Stimulated activated naive CD8-positive, alpha-beta T cell treated with anti-CD3 and anti-CD28 coated beads, Interleukin-15, Interleukin-2, amounts not matched to agents 100 ng/mL and 50 ng/mL, for 24 hours (primary cell): ENCODE measurements around the gene WDHD1.
"Not testable (repeated sequence)": the region's sequence is repeated elsewhere in the genome, so short reads cannot be mapped to it uniquely, and the experiment has no call there.

Source experiments
- H3K27ac Mint-ChIP-seq: one replicate; pipeline ENCODE4 v1.8.0; 2021; ENCODE audit warnings: mild to moderate bottlenecking, mixed read lengths
- H3K27me3 Mint-ChIP-seq: one replicate; pipeline ENCODE4 v1.8.0; 2021; ENCODE audit warnings: mixed read lengths
- H3K36me3 Mint-ChIP-seq: one replicate; pipeline ENCODE4 v1.8.0; 2021; ENCODE audit warnings: low read depth, mixed read lengths
- H3K4me1 Mint-ChIP-seq: one replicate; pipeline ENCODE4 v1.8.0; 2021; ENCODE audit warnings: low read depth, mixed read lengths
- H3K4me3 Mint-ChIP-seq: one replicate; pipeline ENCODE4 v1.8.0; 2021; ENCODE audit warnings: mild to moderate bottlenecking, mixed read lengths
- H3K9me3 Mint-ChIP-seq: one replicate; pipeline ENCODE4 v1.8.0; 2021; ENCODE audit warnings: mixed read lengths

The WDHD1 gene

GRCh38 chr14:54947230-54947629 is 79.7 kb downstream of the WDHD1 start:
- H3K27me3 Mint-ChIP-seq: no peaks in the 10 kb centered on the region
- H3K4me1 Mint-ChIP-seq: no peaks in the 10 kb centered on the region
- H3K36me3 Mint-ChIP-seq: peaks cover 55% of the 10 kb centered on the region
- H3K4me3 Mint-ChIP-seq: no peak overlapping the region
- H3K27ac Mint-ChIP-seq: no peak overlapping the region
- peaks cover 6% of the 10 kb centered on the region for H3K9me3 Mint-ChIP-seq

GRCh38 chr14:54946500-54946899 is 80.4 kb downstream of the WDHD1 start:
- no peak overlapping the region for H3K4me3 Mint-ChIP-seq
- H3K9me3 Mint-ChIP-seq: peaks cover 6% of the 10 kb centered on the region
- H3K4me1 Mint-ChIP-seq: no peaks in the 10 kb centered on the region
- peaks cover 56% of the 10 kb centered on the region for H3K36me3 Mint-ChIP-seq
- no peak overlapping the region for H3K27ac Mint-ChIP-seq
- H3K27me3 Mint-ChIP-seq: no peaks in the 10 kb centered on the region

GRCh38 chr14:54944737-54945391 is 82.0 kb downstream of the WDHD1 start:
- peaks cover 4% of the 10 kb centered on the region for H3K9me3 Mint-ChIP-seq
- no peaks in the 10 kb centered on the region for H3K4me1 Mint-ChIP-seq
- no peaks in the 10 kb centered on the region for H3K27me3 Mint-ChIP-seq
- H3K36me3 Mint-ChIP-seq: peaks cover 61% of the 10 kb centered on the region
- no peak overlapping the region for H3K27ac Mint-ChIP-seq
- no peak overlapping the region for H3K4me3 Mint-ChIP-seq

GRCh38 chr14:54942913-54943312 is 84.0 kb downstream of the WDHD1 start:
- Mint-ChIP-seq H3K27ac (no peak overlapping the region), H3K27me3 (no peaks in the 10 kb centered on the region), H3K4me1 (no peaks in the 10 kb centered on the region), H3K4me3 (no peak overlapping the region), H3K9me3 (no peaks in the 10 kb centered on the region), H3K36me3 (peaks cover 46% of the 10 kb centered on the region)

DNA sequence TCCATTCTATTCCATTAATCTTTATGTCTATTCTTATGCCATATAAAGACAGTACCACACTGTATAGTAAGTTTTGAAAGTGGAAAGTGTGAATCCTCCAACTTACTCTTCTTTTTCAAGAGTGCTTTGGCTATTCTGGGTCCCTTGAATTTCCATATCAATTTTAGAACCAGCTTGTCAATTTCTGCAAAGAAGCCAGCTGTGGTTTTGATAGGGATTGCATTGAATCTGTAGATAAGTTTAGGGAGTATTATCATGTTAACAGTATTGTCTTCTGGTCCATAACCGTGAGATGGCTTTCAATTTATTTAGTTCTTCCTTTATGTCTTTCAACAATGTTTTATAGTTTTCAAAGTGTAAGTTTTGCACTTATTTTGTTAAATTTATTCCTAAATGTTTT is 90.1 kb downstream of the WDHD1 start:
- H3K4me3 Mint-ChIP-seq: no peak overlapping the region
- no peaks in the 10 kb centered on the region for H3K9me3 Mint-ChIP-seq
- peaks cover 26% of the 10 kb centered on the region for H3K36me3 Mint-ChIP-seq
- no peak overlapping the region for H3K27ac Mint-ChIP-seq
- H3K4me1 Mint-ChIP-seq: no peaks in the 10 kb centered on the region
- no peaks in the 10 kb centered on the region for H3K27me3 Mint-ChIP-seq

DNA sequence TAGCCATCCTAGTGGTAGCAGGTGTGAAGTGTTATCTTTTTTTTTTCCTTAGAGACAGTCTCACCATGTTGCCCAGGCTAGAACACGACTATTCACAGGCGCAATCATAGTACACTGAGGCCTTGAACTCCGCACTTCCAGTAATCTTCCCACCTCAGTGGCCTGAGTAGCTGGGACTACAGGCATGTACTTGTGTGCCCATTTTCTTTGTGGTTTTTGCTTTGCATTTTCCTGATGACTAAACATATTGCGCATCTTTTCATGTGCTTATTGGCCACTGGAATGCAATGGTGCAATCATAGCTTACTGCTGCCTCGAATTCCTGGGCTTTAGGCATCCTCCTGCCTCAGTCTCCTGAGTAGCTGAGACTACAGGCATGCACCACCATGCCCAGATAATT is 90.9 kb downstream of the WDHD1 start:
- Mint-ChIP-seq H3K4me3 (no peak overlapping the region), H3K4me1 (no peaks in the 10 kb centered on the region), H3K27me3 (no peaks in the 10 kb centered on the region), H3K36me3 (peaks cover 24% of the 10 kb centered on the region), H3K27ac (no peak overlapping the region), H3K9me3 (no peaks in the 10 kb centered on the region)

DNA sequence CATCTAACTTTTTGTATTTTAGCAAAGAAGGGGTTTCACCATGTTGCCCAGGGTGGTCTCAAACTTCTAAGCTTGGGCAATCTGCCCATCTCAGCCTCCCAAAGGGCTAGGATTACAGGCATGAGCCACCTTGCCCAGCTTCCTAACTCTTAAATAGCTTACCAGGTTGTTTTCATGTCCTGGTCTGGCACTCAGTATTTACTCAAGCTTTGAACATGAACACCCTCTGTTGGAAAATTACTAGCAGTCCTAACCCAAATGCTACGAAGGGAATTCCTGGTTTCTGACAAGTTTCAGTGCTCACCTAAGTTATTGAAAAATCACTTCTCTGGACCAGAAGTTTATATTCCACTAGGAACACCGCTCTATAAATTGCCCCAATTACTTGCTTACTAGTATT is 91.8 kb downstream of the WDHD1 start:
- H3K4me3 Mint-ChIP-seq: no peak overlapping the region
- no peaks in the 10 kb centered on the region for H3K27me3 Mint-ChIP-seq
- H3K36me3 Mint-ChIP-seq: peaks cover 17% of the 10 kb centered on the region
- H3K27ac Mint-ChIP-seq: no peak overlapping the region
- H3K9me3 Mint-ChIP-seq: no peaks in the 10 kb centered on the region
- no peaks in the 10 kb centered on the region for H3K4me1 Mint-ChIP-seq

DNA sequence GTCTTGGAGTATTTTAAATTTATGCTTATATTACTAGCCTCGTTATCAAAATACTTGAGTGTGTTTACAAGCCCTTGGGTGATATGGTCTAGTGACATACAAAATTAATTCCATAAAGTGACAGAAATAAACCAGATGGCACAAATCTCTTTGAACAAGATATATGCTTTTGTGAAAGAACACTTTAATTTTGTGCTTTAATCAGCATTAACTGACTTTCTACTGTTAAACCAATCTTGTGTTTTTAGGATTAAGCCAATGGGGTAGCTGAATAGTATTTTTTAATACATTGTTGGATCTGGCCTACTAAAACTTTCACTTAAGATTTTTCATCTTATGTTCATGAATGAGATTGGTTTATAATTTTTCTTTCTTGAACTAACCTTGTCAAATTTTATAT is 93.9 kb downstream of the WDHD1 start:
- Mint-ChIP-seq H3K27ac (no peak overlapping the region), H3K4me1 (no peaks in the 10 kb centered on the region), H3K27me3 (no peaks in the 10 kb centered on the region), H3K4me3 (no peak overlapping the region), H3K9me3 (no peaks in the 10 kb centered on the region), H3K36me3 (peaks cover 13% of the 10 kb centered on the region)

- no peak overlapping the region for H3K27ac Mint-ChIP-seq
- H3K36me3 Mint-ChIP-seq: peaks cover 9% of the 10 kb centered on the region
- H3K27me3 Mint-ChIP-seq: no peaks in the 10 kb centered on the region
- H3K9me3 Mint-ChIP-seq: no peaks in the 10 kb centered on the region
- no peaks in the 10 kb centered on the region for H3K4me1 Mint-ChIP-seq
- H3K4me3 Mint-ChIP-seq: no peak overlapping the region
Observed at GRCh38 chr14:54931598-54932340, 95.1 kb downstream of the WDHD1 start.

GRCh38 chr14:54931101-54931500 is 95.8 kb downstream of the WDHD1 start:
- Mint-ChIP-seq H3K4me3 (no peak overlapping the region), H3K27me3 (no peaks in the 10 kb centered on the region), H3K36me3 (peaks cover 2% of the 10 kb centered on the region), H3K27ac (peak overlapping the region; percentile 8), H3K9me3 (no peaks in the 10 kb centered on the region), H3K4me1 (no peaks in the 10 kb centered on the region)

DNA sequence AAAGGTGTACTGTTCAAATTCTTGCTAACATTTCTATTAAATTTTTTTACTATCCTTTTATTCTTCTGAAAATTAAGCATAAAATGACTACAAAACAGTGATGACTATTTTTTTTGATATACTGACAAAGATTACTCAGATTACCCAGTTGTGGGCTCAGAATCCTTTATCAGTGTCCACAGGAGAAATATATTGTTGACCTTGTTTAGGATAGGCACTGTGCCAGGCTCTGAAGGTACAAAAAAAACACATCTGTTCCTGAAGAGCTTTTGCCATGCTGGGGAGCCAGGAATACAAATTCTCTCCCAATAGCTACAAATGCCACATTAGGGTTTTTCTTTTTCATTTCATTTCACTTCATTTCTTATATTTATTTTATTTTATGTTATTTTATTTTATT is 97.3 kb downstream of the WDHD1 start:
- Mint-ChIP-seq H3K27me3 (no peaks in the 10 kb centered on the region), H3K27ac (no peak overlapping the region), H3K4me3 (no peak overlapping the region), H3K9me3 (no peaks in the 10 kb centered on the region), H3K36me3 (no peaks in the 10 kb centered on the region), H3K4me1 (no peaks in the 10 kb centered on the region)

DNA sequence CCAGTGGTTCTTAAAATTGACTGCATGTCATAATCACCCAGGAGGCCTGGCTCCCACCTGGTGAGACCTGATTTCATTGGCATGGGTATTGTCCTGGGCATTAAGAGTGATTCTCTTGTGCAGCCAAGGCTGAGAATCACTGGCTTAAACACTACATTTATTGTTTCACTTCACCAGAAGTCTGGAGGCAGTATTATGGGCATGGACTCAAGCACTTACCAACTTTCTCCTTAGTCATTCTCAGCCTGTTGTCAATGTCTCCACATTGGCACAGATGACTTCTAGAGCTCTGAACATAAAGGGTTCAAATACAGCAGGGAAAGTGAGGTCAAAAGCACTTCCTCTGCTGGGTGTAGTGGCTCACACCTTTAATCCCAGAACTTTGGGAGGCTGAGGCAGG is 98.7 kb downstream of the WDHD1 start:
- Mint-ChIP-seq H3K4me3 (no peak overlapping the region), H3K27ac (no peak overlapping the region), H3K9me3 (no peaks in the 10 kb centered on the region), H3K27me3 (no peaks in the 10 kb centered on the region), H3K4me1 (no peaks in the 10 kb centered on the region), H3K36me3 (no peaks in the 10 kb centered on the region)

- H3K4me3 Mint-ChIP-seq: no peak overlapping the region
- no peaks in the 10 kb centered on the region for H3K4me1 Mint-ChIP-seq
Observed at GRCh38 chr14:54927551-54927950, 99.3 kb downstream of the WDHD1 start.

DNA sequence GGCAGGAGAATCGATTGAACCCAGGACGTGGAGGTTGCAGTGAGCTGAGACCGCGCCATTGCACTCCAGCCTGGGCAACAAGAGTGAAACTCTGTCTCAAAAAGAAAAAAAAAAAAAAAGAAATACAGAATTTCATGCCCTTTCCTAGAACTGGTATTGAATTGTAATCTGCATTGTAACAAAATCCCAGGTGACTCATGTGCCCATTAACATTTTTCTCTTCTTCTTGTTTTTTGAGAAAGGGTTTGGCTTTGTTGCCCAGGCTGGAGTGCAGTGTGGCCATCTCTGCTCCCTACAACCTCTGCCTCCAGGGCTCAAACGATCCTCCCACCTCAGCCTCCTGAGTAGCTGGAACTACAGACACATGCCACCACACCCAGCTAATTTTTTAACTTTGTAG is 100.3 kb downstream of the WDHD1 start:
- not testable (repeated sequence) for H3K4me3 Mint-ChIP-seq, H3K9me3 Mint-ChIP-seq, H3K4me1 Mint-ChIP-seq, H3K36me3 Mint-ChIP-seq, H3K27ac Mint-ChIP-seq, H3K27me3 Mint-ChIP-seq

More at GRCh38 chr14:54927551-54927950, 99.3 kb downstream of the WDHD1 start:
- H3K27ac Mint-ChIP-seq: no peak overlapping the region
- no peaks in the 10 kb centered on the region for H3K36me3 Mint-ChIP-seq
- H3K9me3 Mint-ChIP-seq: no peaks in the 10 kb centered on the region
- no peaks in the 10 kb centered on the region for H3K27me3 Mint-ChIP-seq

GRCh38 chr14:54922598-54922997 is 104.3 kb downstream of the WDHD1 start:
- H3K4me1 Mint-ChIP-seq: no peaks in the 10 kb centered on the region
- H3K36me3 Mint-ChIP-seq: no peaks in the 10 kb centered on the region
- no peaks in the 10 kb centered on the region for H3K27me3 Mint-ChIP-seq
- no peak overlapping the region for H3K27ac Mint-ChIP-seq
- no peaks in the 10 kb centered on the region for H3K9me3 Mint-ChIP-seq
- no peak overlapping the region for H3K4me3 Mint-ChIP-seq

DNA sequence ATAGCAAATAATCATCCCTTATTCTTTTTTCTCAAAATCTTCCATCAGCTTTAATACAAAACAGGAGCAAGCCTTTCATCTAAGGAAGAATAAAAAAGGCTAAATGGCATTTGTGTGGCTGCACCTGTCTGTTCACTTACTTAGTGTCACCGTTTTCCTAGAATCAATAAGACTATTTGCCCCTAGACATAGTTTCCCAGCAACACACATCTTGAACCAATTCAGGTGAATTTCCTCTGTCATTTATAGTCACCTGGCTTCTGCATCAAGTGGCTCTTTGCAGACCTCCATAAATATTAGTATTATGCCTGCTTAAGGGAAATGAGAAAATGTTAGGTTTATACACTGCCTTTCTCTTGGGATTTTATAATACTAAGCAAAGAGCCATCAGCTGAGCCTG is 106.8 kb downstream of the WDHD1 start:
- Mint-ChIP-seq H3K9me3 (no peaks in the 10 kb centered on the region), H3K4me3 (no peak overlapping the region), H3K27ac (no peak overlapping the region), H3K4me1 (no peaks in the 10 kb centered on the region), H3K36me3 (no peaks in the 10 kb centered on the region), H3K27me3 (no peaks in the 10 kb centered on the region)
